NCI-H345 treated with DMSO at 0.1 percent for 48 hours (cell line): Measurements from ENCODE around the gene TNFAIP1.

Experiments
- DNase-seq: peaks from one replicate; lab custom pipeline; 2025; ENCODE audit not compliant: unreplicated experiment; lab: John Stamatoyannopoulos, UW

The TNFAIP1 gene

GRCh38 chr17:28395426-28395825 lies 59.9 kb downstream of the TNFAIP1 start:
- DNase-seq: no peak

- no peak for DNase-seq
Measured at GRCh38 chr17:28395968-28396367, 60.4 kb downstream of the TNFAIP1 start.
